ENCODE measurements around the gene CEP250.
A peak's percentile ranks its signal among the peaks of the same experiment; 100 is the strongest.
"Not testable (repeated sequence)": the region's sequence is repeated elsewhere in the genome, so short reads cannot be mapped to it uniquely, and the experiment has no call there.

CEP250 gene

DNA sequence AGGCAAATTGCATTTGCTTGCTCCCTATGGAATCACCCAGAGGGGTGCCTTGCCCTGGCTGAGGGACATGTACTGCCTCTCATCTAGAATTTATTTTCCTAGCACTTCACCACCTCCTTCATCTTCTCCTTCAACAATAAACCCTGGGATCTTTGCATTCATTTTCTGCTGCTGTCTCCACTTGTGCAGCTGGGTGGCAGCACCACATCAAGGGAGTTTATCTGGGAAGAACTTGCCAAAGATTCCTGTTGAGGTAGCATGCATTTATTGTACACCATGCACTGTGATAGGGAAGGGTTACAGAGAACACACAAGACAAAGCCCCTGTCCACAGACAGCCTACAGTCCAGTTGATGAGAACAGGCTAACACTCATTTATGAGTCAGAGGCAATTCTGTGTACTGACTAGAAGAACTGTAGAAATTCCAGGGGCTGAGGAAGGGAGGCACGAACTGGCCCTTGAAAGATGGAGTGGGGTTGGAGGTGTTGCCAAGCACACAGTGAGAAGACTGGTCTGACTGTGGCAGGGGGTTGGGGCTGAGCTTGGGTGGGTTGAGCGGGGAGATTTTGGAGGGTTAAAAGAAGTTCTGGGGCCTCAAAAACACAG lies 56.5 kb downstream of the CEP250 start:
- no peaks in the 10 kb centered on the region for H3K9me3 Mint-ChIP-seq
- no peaks in the 10 kb centered on the region for H3K27me3 Mint-ChIP-seq
- H3K36me3 Mint-ChIP-seq, result peaks cover 31% of the 10 kb centered on the region
- no peak for ATAC-seq (ENCODE audit: low read depth)
- no peak overlapping the region for H3K4me3 Mint-ChIP-seq
- H3K27ac Mint-ChIP-seq, result no peak overlapping the region
- DNase-seq (ENCODE audit: low spot score in 2 of 2), result no peak
- peaks cover 20% of the 10 kb centered on the region for H3K4me1 Mint-ChIP-seq

DNA sequence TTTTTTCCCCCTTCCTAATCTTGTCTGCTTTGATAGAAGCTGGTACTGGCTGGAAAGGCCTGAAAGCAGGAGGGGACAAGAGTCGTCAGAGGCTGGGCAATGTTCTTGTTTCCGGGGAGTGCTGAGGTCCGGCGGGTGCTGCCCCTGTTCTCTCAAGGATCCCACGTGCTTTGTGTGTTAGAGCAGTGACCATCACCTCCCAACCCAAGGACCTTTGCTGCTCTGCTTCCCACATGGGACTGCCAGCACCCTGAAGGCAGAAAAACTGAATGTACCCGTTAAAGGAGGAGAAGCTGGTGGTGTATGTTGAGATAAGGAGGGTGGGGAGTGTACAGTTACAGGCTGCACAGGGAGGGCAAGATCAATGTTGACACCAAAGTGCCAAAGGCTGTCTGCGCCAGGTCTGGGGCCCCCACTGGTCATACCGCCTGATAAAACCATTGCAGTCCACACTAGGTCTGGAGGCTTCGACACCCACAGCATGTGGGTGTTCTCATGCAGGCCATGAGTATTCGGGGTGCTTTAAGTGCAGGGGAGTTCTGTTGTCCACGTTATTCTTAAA lies 59.1 kb downstream of the CEP250 start:
- Mint-ChIP-seq H3K27ac (no peak overlapping the region), H3K9me3 (no peaks in the 10 kb centered on the region), H3K4me1 (no peaks in the 10 kb centered on the region), H3K27me3 (no peaks in the 10 kb centered on the region), H3K4me3 (no peak overlapping the region), H3K36me3 (peaks cover 25% of the 10 kb centered on the region)
- ATAC-seq (ENCODE audit: low read depth) (no peak), DNase-seq (ENCODE audit: low spot score in 2 of 2) (no peak)

DNA sequence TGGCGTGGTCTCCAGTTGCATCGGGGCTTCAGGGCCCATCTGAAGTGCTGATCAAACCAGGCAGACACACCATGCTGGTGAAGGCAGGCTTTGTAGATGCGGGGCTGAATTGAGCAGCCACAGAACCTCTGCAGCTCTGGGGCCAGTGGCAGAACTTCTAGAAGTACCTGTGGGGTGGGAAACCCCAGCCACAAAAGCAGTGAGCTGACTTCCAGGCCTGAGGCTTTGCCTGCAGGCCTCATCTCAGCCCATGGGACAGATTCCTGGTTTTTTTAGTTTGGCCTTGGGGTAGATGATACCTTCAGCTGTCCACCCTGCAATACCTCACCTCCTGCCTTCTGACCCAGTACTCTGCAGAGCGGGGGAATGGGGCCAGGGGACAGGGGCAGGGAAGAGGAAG lies 59.9 kb downstream of the CEP250 start:
- H3K4me3 Mint-ChIP-seq, result no peak overlapping the region
- no peaks in the 10 kb centered on the region for H3K27me3 Mint-ChIP-seq
- no peak for DNase-seq (ENCODE audit: low spot score in 2 of 2)
- H3K36me3 Mint-ChIP-seq, result peaks cover 20% of the 10 kb centered on the region
- no peaks in the 10 kb centered on the region for H3K9me3 Mint-ChIP-seq
- H3K4me1 Mint-ChIP-seq, result no peaks in the 10 kb centered on the region
- H3K27ac Mint-ChIP-seq, result no peak overlapping the region
- no peak for ATAC-seq (ENCODE audit: low read depth)

- Mint-ChIP-seq H3K4me1 (peaks cover under 1% of the 10 kb centered on the region), H3K9me3 (no peaks in the 10 kb centered on the region), H3K27ac (no peak overlapping the region), H3K4me3 (no peak overlapping the region), H3K36me3 (peaks cover 20% of the 10 kb centered on the region), H3K27me3 (no peaks in the 10 kb centered on the region)
- DNase-seq (ENCODE audit: low spot score in 2 of 2) (no peak), ATAC-seq (ENCODE audit: low read depth) (no peak)
These were observed 60.7 kb downstream of the CEP250 start for GRCh38 chr20:35515949-35516645.

DNA sequence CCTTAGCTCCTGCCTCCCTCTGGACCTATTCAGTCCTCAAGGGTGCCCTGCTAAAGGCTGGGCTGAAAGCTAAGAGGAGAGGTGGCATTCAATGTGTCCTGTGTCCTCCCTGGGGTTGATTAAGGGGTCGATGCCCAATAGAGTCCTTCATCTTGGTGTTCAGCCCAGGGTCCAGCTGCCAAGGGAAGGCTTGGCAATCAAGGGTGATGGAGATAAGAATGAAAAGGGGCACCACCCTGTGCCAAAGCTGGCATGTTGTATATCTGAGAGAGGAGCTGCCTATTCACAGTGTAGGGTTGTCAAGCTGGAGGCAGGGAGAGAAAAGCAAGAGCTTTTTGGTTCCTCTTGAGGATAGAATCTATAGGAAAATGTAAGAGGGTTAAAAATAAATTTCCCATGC lies 61.7 kb downstream of the CEP250 start:
- no peak overlapping the region for H3K27ac Mint-ChIP-seq
- no peaks in the 10 kb centered on the region for H3K9me3 Mint-ChIP-seq
- no peaks in the 10 kb centered on the region for H3K27me3 Mint-ChIP-seq
- H3K4me1 Mint-ChIP-seq, result peaks cover 3% of the 10 kb centered on the region
- H3K36me3 Mint-ChIP-seq, result peaks cover 13% of the 10 kb centered on the region
- ATAC-seq (ENCODE audit: low read depth) (no peak), DNase-seq (ENCODE audit: low spot score in 2 of 2) (no peak)
- no peak overlapping the region for H3K4me3 Mint-ChIP-seq

DNA sequence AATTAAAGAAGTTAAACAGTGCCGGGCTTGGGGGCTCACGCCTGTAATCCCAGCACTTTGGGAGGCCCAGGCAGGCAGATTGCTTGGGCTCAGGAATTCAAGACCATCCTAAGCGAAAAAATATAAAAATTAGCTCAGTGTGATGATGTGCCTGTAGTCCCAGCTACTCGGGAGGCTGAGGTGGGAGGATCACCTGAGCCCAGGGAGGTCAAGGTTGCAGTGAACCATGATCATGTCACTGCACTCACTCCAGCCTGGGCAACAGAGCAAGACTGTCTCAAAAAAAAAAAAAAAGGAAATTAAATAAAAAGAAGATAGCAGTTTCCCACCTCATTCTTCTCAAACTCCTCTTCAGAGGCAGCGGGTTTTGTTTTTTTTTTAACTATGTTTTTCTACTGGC lies 62.4 kb downstream of the CEP250 start:
- not testable (repeated sequence) for H3K9me3 Mint-ChIP-seq; H3K4me3 Mint-ChIP-seq; H3K27ac Mint-ChIP-seq; ATAC-seq (ENCODE audit: low read depth); H3K27me3 Mint-ChIP-seq; DNase-seq (ENCODE audit: low spot score in 2 of 2); H3K4me1 Mint-ChIP-seq
- H3K36me3 Mint-ChIP-seq, result peaks cover 12% of the 10 kb centered on the region

DNA sequence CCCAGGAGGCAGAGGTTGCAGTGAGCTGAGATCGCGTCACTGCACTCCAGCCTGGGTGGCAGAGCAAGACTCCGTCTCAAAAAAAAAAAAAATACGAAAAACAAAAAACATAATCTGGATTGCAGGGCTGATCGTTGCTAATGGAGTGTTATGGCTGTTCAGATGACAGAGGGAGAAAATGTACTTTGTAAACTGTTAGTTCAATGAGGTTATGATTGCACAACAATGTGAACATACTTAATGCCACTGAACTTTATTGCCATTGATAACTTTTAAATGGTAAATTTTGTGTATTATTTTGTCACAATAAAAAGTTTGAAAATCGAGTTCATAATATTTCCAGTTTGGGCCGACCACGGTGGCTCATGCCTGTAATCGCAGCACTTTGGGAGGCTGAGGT lies 63.6 kb downstream of the CEP250 start:
- Mint-ChIP-seq H3K4me3 (no peak overlapping the region), H3K4me1 (peaks cover 5% of the 10 kb centered on the region), H3K27me3 (no peaks in the 10 kb centered on the region), H3K9me3 (no peaks in the 10 kb centered on the region), H3K27ac (no peak overlapping the region), H3K36me3 (peaks cover 9% of the 10 kb centered on the region)
- ATAC-seq (ENCODE audit: low read depth), result no peak
- DNase-seq (ENCODE audit: low spot score in 2 of 2), result no peak

- Mint-ChIP-seq H3K36me3 (no peaks in the 10 kb centered on the region), H3K4me3 (no peak overlapping the region), H3K4me1 (peaks cover 5% of the 10 kb centered on the region), H3K27ac (no peak overlapping the region), H3K27me3 (no peaks in the 10 kb centered on the region), H3K9me3 (no peaks in the 10 kb centered on the region)
- ATAC-seq (ENCODE audit: low read depth) (peak; percentile 45), DNase-seq (ENCODE audit: low spot score in 2 of 2) (no peak)
These were observed 68.0 kb downstream of the CEP250 start for GRCh38 chr20:35523298-35523888.

DNA sequence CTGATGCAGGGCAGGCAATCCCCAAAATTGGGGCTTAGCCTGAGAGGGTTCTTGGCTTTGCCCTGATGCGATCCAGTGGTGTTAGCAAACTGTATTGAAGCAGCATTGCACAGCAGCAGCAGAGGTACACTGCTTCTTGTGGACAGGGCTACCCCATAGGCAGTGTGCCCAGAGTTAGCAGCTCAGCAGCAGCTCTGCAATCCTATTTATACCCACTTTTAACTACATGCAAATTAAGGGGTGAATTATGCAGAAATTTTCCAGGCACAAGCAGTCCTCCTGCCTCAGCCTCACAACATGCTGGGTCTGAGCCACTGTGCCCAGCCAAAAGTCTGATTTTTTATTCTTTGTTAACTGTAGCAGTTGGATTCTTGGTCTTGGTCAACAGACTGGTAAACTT lies 70.2 kb downstream of the CEP250 start:
- no peak overlapping the region for H3K4me3 Mint-ChIP-seq
- no peaks in the 10 kb centered on the region for H3K36me3 Mint-ChIP-seq
- no peak overlapping the region for H3K27ac Mint-ChIP-seq
- H3K27me3 Mint-ChIP-seq, result no peaks in the 10 kb centered on the region
- H3K4me1 Mint-ChIP-seq, result peaks cover 5% of the 10 kb centered on the region
- DNase-seq (ENCODE audit: low spot score in 2 of 2), result no peak
- H3K9me3 Mint-ChIP-seq, result no peaks in the 10 kb centered on the region
- ATAC-seq (ENCODE audit: low read depth), result no peak

DNA sequence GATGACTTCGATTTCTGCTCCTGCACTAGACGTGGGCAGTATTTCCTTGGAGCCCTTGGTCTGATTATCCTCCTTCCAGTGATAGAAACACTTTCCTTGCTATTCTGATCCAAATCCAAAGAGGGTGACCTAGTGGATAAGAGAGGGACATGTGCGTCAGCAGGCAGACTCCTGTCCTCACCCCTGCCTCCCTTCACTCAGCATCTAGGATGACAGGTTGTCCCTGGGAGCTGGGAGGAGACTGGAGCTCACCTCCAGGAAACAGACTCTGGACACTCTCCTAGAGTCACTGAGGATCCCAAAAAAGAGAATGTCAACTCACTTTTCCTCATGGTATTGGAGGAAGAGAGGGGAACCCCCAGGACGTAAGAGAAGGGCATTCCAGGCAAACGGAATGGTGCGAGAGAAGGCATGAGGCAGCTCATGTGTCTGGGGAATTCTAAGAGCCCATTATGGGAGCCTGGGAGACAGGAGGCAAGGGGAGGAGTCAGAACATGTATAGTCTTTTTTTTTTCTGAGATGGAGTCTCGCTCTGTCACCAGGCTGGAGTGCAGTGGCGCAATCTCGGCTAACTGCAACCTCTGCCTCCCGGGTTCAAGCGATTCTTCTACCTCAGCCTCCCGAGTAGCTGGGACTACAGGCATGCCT lies 71.8 kb downstream of the CEP250 start:
- Mint-ChIP-seq H3K27me3 (no peaks in the 10 kb centered on the region), H3K27ac (no peak overlapping the region), H3K4me1 (peaks cover 3% of the 10 kb centered on the region), H3K36me3 (no peaks in the 10 kb centered on the region), H3K4me3 (no peak overlapping the region), H3K9me3 (no peaks in the 10 kb centered on the region)
- no peak for DNase-seq (ENCODE audit: low spot score in 2 of 2)
- ATAC-seq (ENCODE audit: low read depth), result no peak

GRCh38 chr20:35529552-35529951 lies 74.2 kb downstream of the CEP250 start, which contains the start of gene C20orf173:
Gene C20orf173 (minus strand): TSS chr20:35529652. CDS start chr20:35529373, 279 bp downstream.
- Mint-ChIP-seq H3K36me3 (no peaks in the 10 kb centered on the region), H3K27ac (no peak within 1 kb of the TSS), H3K9me3 (no peaks in the 10 kb centered on the region), H3K4me3 (no peak within 1 kb of the TSS), H3K27me3 (no peaks in the 10 kb centered on the region), H3K4me1 (no peaks in the 10 kb centered on the region)
- DNase-seq (ENCODE audit: low spot score in 2 of 2) (no peak), ATAC-seq (ENCODE audit: low read depth) (no peak)

- H3K4me1 Mint-ChIP-seq, result peaks cover 4% of the 10 kb centered on the region
- DNase-seq (ENCODE audit: low spot score in 2 of 2) (peak; percentile 50 to 51), ATAC-seq (ENCODE audit: low read depth) (peak; percentile 63)
- peak overlapping the region; percentile 60 for H3K4me3 Mint-ChIP-seq
- H3K27ac Mint-ChIP-seq, result peak overlapping the region; percentile 95
- no peaks in the 10 kb centered on the region for H3K9me3 Mint-ChIP-seq
- peaks cover 4% of the 10 kb centered on the region for H3K36me3 Mint-ChIP-seq
- no peaks in the 10 kb centered on the region for H3K27me3 Mint-ChIP-seq
These were observed 84.4 kb downstream of the CEP250 start for GRCh38 chr20:35539756-35540212.

GRCh38 chr20:35541118-35541782 lies 85.9 kb downstream of the CEP250 start:
- ATAC-seq (ENCODE audit: low read depth) (no peak), DNase-seq (ENCODE audit: low spot score in 2 of 2) (no peak)
- H3K27ac Mint-ChIP-seq, result peak overlapping the region; percentile 71
- H3K4me3 Mint-ChIP-seq, result peak overlapping the region; percentile 91
- no peaks in the 10 kb centered on the region for H3K27me3 Mint-ChIP-seq
- peaks cover 4% of the 10 kb centered on the region for H3K4me1 Mint-ChIP-seq
- H3K9me3 Mint-ChIP-seq, result no peaks in the 10 kb centered on the region
- H3K36me3 Mint-ChIP-seq, result peaks cover 4% of the 10 kb centered on the region
